ENCODE results near the gene IGSF6. TPM values are rescaled to one million over a fixed set of nuclear protein-coding genes. Genes with fewer than 3 reads are reported as not detected.
"Not testable (repeated sequence)": the region's sequence is repeated elsewhere in the genome, so short reads cannot be mapped to it uniquely, and the experiment has no call there.

IGSF6 gene
- total RNA-seq, 2 experiments from 2014 or later: 0.28 to 0.30 TPM

DNA sequence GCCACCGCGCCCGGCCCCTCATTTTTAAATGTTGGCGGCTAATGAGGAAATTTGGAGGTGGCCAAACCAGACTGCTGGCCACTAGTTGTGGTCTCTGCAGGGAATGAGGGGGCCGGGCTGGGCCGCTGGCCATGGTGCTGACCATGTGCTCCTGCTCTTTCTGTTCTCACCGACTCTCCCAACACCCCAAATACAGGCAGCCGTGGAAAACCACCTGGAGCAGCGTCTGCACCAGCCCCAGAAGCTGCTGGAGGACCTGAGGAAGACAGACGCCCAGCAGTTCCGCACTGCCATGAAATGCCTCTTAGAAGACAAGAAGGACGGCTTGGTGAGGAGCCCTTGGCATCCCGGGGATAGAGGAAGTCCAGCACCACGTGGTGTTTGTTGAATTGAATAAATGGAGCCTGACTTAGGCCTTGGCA, 32.6 kb upstream of the IGSF6 start:
- Histone ChIP-seq H3K9me2 (ENCODE audit: insufficient read depth, low read length) (no peaks in the 10 kb centered on the region), H3K4me3 (ENCODE audit: low read depth, low read length, poor library complexity, severe bottlenecking) (no peak overlapping the region), H3K4me2 (ENCODE audit: low read length) (no peak overlapping the region), H3K36me3 (ENCODE audit: insufficient read depth, low read length) (no peaks in the 10 kb centered on the region), H4K20me1 (ENCODE audit: insufficient read depth, low read length) (no peaks in the 10 kb centered on the region), H3K9me3 (ENCODE audit: low read length) (no peaks in the 10 kb centered on the region), H2AFZ (ENCODE audit: low read length) (no peak overlapping the region), H3K79me2 (ENCODE audit: insufficient read depth, low read depth, low read length) (no peaks in the 10 kb centered on the region), H3K27ac (ENCODE audit: low read depth, low read length, poor library complexity, severe bottlenecking) (no peak overlapping the region), H3K4me1 (ENCODE audit: insufficient read depth, low read length, poor library complexity, severe bottlenecking) (no peaks in the 10 kb centered on the region)
- no TSS peak for BruUV-seq (replicated peaks)
- TF ChIP-seq CTCF (conservative IDR thresholded peaks at IDR 0.05; ENCODE audit: low read length) (no peak), EZH2phosphoT487 (IDR thresholded peaks at IDR 0.05; ENCODE audit: borderline replicate concordance, low read depth, low read length) (no peak)
- ChIA-PET CTCF (ENCODE audit: unreplicated experiment) (no interaction called here), POLR2A (no interaction called here)
- intact Hi-C loops (cut with micrococcal nuclease; ENCODE audit: unreplicated experiment): no loop called here
- DNase-seq (ENCODE audit: low spot score): no peak

DNA sequence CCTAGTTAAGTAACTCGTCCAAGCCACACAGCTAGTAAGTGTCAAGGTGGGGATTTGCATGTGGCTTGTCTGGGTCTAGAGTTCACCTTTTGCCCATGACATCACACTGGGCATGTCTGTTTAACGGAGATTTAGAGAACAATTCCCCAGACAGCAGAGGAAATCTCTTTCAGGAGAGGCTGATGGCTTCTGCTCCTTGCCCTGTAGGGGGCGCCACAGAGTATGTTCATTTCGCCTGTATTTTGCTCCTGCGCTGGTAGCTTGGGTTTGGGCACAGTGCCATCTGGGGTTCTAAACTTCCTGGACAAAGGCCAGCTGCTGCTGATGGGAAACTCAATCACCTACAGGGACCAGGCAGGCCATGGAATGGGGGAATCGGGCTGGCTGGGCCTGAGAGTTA, 31.8 kb upstream of the IGSF6 start:
- peak; percentile 32 for DNase-seq (ENCODE audit: low spot score)
- H3K27ac ChIP-seq (ENCODE audit: low read depth, low read length, poor library complexity, severe bottlenecking): no peak overlapping the region
- ChIA-PET POLR2A (no interaction called here), CTCF (ENCODE audit: unreplicated experiment) (no interaction called here)
- no TSS peak for BruUV-seq (replicated peaks)
- no peaks in the 10 kb centered on the region for H3K36me3 ChIP-seq (ENCODE audit: insufficient read depth, low read length)
- H4K20me1 ChIP-seq (ENCODE audit: insufficient read depth, low read length): no peaks in the 10 kb centered on the region
- H3K4me2 ChIP-seq (ENCODE audit: low read length): no peak overlapping the region
- no peaks in the 10 kb centered on the region for H3K79me2 ChIP-seq (ENCODE audit: insufficient read depth, low read depth, low read length)
- H3K9me3 ChIP-seq (ENCODE audit: low read length): no peaks in the 10 kb centered on the region
- intact Hi-C loops (cut with micrococcal nuclease; ENCODE audit: unreplicated experiment): no loop called here
- no peak overlapping the region for H2AFZ ChIP-seq (ENCODE audit: low read length)
- no peak overlapping the region for H3K4me3 ChIP-seq (ENCODE audit: low read depth, low read length, poor library complexity, severe bottlenecking)
- H3K4me1 ChIP-seq (ENCODE audit: insufficient read depth, low read length, poor library complexity, severe bottlenecking): no peaks in the 10 kb centered on the region
- TF ChIP-seq EZH2phosphoT487 (IDR thresholded peaks at IDR 0.05; ENCODE audit: borderline replicate concordance, low read depth, low read length) (no peak), CTCF (conservative IDR thresholded peaks at IDR 0.05; ENCODE audit: low read length) (peak; percentile 88)
- no peaks in the 10 kb centered on the region for H3K9me2 ChIP-seq (ENCODE audit: insufficient read depth, low read length)

GRCh38 chr16:21683184-21683583, 30.8 kb upstream of the IGSF6 start:
- TF ChIP-seq EZH2phosphoT487 (IDR thresholded peaks at IDR 0.05; ENCODE audit: borderline replicate concordance, low read depth, low read length) (no peak), CTCF (conservative IDR thresholded peaks at IDR 0.05; ENCODE audit: low read length) (no peak)
- Histone ChIP-seq H3K4me1 (ENCODE audit: insufficient read depth, low read length, poor library complexity, severe bottlenecking) (no peaks in the 10 kb centered on the region), H3K36me3 (ENCODE audit: insufficient read depth, low read length) (no peaks in the 10 kb centered on the region), H3K4me2 (ENCODE audit: low read length) (no peak overlapping the region), H3K9me2 (ENCODE audit: insufficient read depth, low read length) (no peaks in the 10 kb centered on the region), H3K9me3 (ENCODE audit: low read length) (no peaks in the 10 kb centered on the region), H3K79me2 (ENCODE audit: insufficient read depth, low read depth, low read length) (no peaks in the 10 kb centered on the region), H4K20me1 (ENCODE audit: insufficient read depth, low read length) (no peaks in the 10 kb centered on the region), H3K27ac (ENCODE audit: low read depth, low read length, poor library complexity, severe bottlenecking) (no peak overlapping the region), H2AFZ (ENCODE audit: low read length) (no peak overlapping the region), H3K4me3 (ENCODE audit: low read depth, low read length, poor library complexity, severe bottlenecking) (no peak overlapping the region)
- ChIA-PET POLR2A (interaction anchor here (0.7 kb wide), 1 partner anchor 116 kb away, joined by 3 read pairs; no protein-coding TSS in a partner anchor), CTCF (ENCODE audit: unreplicated experiment) (no interaction called here)
- intact Hi-C loops (cut with micrococcal nuclease; ENCODE audit: unreplicated experiment): no loop called here
- BruUV-seq (replicated peaks): no TSS peak
- DNase-seq (ENCODE audit: low spot score): no peak

- not testable (repeated sequence) for H3K79me2 ChIP-seq (ENCODE audit: insufficient read depth, low read depth, low read length)
Observed at GRCh38 chr16:21680714-21681113, 28.3 kb upstream of the IGSF6 start.

DNA sequence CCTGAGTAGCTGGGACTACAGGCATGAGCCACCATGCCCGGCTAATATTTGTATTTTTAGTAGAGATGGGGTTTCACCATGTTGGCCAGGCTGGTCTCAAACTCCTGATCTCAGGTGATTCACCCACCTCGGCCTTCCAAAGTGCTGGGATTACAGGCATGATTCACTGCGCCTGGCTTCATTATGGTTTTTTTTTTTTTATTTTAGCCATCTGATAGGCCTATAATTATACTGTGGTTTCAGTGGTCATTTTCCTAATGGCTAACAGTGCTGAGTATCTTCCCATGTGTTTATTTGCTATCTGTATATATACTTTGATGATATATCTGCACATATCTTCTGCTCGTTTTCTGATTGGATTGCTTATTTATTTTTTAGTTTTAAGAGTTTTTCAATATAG, 22.0 kb upstream of the IGSF6 start:
- H3K4me1 ChIP-seq (ENCODE audit: insufficient read depth, low read length, poor library complexity, severe bottlenecking); H3K9me2 ChIP-seq (ENCODE audit: insufficient read depth, low read length); H3K9me3 ChIP-seq (ENCODE audit: low read length); DNase-seq (ENCODE audit: low spot score); H3K79me2 ChIP-seq (ENCODE audit: insufficient read depth, low read depth, low read length); H3K36me3 ChIP-seq (ENCODE audit: insufficient read depth, low read length); intact Hi-C loops (cut with micrococcal nuclease; ENCODE audit: unreplicated experiment); H2AFZ ChIP-seq (ENCODE audit: low read length); H4K20me1 ChIP-seq (ENCODE audit: insufficient read depth, low read length); CTCF ChIA-PET (ENCODE audit: unreplicated experiment); H3K4me2 ChIP-seq (ENCODE audit: low read length); H3K4me3 ChIP-seq (ENCODE audit: low read depth, low read length, poor library complexity, severe bottlenecking); POLR2A ChIA-PET; BruUV-seq (replicated peaks); H3K27ac ChIP-seq (ENCODE audit: low read depth, low read length, poor library complexity, severe bottlenecking): not testable (repeated sequence)

More at GRCh38 chr16:21680714-21681113, 28.3 kb upstream of the IGSF6 start:
- H3K36me3 ChIP-seq (ENCODE audit: insufficient read depth, low read length); H3K4me3 ChIP-seq (ENCODE audit: low read depth, low read length, poor library complexity, severe bottlenecking); BruUV-seq (replicated peaks); CTCF ChIA-PET (ENCODE audit: unreplicated experiment); H3K4me2 ChIP-seq (ENCODE audit: low read length); H3K9me3 ChIP-seq (ENCODE audit: low read length); H3K4me1 ChIP-seq (ENCODE audit: insufficient read depth, low read length, poor library complexity, severe bottlenecking); H3K9me2 ChIP-seq (ENCODE audit: insufficient read depth, low read length); POLR2A ChIA-PET; H2AFZ ChIP-seq (ENCODE audit: low read length); H3K27ac ChIP-seq (ENCODE audit: low read depth, low read length, poor library complexity, severe bottlenecking); intact Hi-C loops (cut with micrococcal nuclease; ENCODE audit: unreplicated experiment); DNase-seq (ENCODE audit: low spot score); H4K20me1 ChIP-seq (ENCODE audit: insufficient read depth, low read length): not testable (repeated sequence)

Measured in OCI-LY7 (cell line).